GM12891 (cell line): ENCODE results near the gene CCDC30.
"Not testable (repeated sequence)": the region's sequence is repeated elsewhere in the genome, so short reads cannot be mapped to it uniquely, and the experiment has no call there.

Experiments used
- POLR2A ChIP-seq: IDR thresholded peaks from 2 replicates; pipeline ENCODE4 v1.6.1; 2011; ENCODE audit warnings: low read depth, low read length, control low read depth
- POLR2AphosphoS5 ChIP-seq: IDR thresholded peaks from 2 replicates; pipeline ENCODE4 v1.6.1; 2011; ENCODE audit warnings: low read depth, low read length, control low read depth
- SPI1 ChIP-seq: IDR thresholded peaks from 2 replicates; pipeline ENCODE4 v1.6.1; 2011; ENCODE audit warnings: low read depth, low read length, control low read depth
- TAF1 ChIP-seq: IDR thresholded peaks from 2 replicates; pipeline ENCODE4 v1.6.1; 2011; ENCODE audit warnings: low read depth, low read length, control low read depth

DNA sequence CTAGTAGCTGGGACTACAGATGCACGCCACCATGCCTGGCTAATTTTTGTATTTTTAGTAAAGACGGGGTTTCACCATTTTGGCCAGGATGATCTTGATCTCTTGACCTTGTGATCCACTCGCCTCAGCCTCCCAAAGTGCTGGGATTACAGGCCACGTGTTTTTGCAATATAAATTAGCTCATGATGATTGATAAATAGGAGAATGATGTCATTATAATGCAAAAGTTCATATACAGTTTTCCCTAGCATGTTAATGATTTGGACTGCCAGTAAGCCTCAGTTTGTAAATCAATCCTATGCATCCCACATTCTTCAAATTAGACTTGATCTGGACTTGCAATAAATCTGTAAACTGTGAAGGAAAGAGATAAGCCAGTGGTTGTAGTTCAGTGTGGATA, 14.3 kb downstream of the CCDC30 start:
- not testable (repeated sequence) for TF ChIP-seq POLR2A, SPI1, POLR2AphosphoS5, TAF1
